ENCODE results near the gene TIMM13. TPM values are rescaled to one million over a fixed set of nuclear protein-coding genes. Genes with fewer than 3 reads are reported as not detected.

The TIMM13 gene
- total and polyA plus RNA-seq, 9 of the 15 experiments (the other 6 are each of a cell fraction or from before 2014, with no cell fraction given) = 17.6 to 215 (median 71.8) TPM

DNA sequence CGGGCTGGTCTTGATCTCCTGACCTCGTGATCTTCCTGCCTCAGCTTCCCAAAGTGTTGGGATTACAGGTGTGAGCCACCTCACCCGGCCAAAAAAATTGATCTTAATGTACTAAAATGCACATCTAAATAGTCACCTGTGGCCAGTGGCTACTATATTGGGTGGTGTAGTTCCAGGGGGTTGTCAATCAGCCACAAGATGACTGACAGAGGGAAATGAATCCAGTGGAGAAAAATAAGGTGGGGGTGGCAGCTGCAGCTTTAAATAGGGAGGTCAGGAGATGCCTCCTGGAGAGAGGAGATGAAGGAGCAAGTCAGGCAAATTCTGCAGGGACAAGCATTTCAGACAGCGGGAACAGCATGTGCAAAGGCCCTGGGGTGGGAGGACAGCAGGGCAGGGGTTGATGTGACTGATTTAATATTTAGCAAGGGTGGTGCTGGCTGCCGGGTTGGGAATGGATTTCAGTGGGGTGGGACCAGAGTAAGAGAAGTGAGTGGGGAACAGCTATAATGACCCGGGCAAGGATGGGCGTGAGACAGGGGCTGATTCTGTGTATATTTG lies 18.0 kb downstream of the TIMM13 start (continued):
- TF ChIP-seq, protein P1, sequence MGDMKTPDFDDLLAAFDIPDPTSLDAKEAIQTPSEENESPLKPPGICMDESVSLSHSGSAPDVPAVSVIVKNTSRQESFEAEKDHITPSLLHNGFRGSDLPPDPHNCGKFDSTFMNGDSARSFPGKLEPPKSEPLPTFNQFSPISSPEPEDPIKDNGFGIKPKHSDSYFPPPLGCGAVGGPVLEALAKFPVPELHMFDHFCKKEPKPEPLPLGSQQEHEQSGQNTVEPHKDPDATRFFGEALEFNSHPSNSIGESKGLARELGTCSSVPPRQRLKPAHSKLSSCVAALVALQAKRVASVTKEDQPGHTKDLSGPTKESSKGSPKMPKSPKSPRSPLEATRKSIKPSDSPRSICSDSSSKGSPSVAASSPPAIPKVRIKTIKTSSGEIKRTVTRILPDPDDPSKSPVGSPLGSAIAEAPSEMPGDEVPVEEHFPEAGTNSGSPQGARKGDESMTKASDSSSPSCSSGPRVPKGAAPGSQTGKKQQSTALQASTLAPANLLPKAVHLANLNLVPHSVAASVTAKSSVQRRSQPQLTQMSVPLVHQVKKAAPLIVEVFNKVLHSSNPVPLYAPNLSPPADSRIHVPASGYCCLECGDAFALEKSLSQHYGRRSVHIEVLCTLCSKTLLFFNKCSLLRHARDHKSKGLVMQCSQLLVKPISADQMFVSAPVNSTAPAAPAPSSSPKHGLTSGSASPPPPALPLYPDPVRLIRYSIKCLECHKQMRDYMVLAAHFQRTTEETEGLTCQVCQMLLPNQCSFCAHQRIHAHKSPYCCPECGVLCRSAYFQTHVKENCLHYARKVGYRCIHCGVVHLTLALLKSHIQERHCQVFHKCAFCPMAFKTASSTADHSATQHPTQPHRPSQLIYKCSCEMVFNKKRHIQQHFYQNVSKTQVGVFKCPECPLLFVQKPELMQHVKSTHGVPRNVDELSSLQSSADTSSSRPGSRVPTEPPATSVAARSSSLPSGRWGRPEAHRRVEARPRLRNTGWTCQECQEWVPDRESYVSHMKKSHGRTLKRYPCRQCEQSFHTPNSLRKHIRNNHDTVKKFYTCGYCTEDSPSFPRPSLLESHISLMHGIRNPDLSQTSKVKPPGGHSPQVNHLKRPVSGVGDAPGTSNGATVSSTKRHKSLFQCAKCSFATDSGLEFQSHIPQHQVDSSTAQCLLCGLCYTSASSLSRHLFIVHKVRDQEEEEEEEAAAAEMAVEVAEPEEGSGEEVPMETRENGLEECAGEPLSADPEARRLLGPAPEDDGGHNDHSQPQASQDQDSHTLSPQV (IDR thresholded peaks at IDR 0.05) = no peak
- TF ChIP-seq BCOR (IDR thresholded peaks at IDR 0.05) = peak; percentile 47
- TF ChIP-seq, protein P2, sequence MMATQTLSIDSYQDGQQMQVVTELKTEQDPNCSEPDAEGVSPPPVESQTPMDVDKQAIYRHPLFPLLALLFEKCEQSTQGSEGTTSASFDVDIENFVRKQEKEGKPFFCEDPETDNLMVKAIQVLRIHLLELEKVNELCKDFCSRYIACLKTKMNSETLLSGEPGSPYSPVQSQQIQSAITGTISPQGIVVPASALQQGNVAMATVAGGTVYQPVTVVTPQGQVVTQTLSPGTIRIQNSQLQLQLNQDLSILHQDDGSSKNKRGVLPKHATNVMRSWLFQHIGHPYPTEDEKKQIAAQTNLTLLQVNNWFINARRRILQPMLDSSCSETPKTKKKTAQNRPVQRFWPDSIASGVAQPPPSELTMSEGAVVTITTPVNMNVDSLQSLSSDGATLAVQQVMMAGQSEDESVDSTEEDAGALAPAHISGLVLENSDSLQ (IDR thresholded peaks at IDR 0.05) = peak; percentile 52; the same call in 1 of the 2 replicates
- no peak for TF ChIP-seq MCM7 (IDR thresholded peaks at IDR 0.05)
- no peak for TF ChIP-seq ZNF23 (CRISPR knock-in tag; IDR thresholded peaks at IDR 0.05)

DNA sequence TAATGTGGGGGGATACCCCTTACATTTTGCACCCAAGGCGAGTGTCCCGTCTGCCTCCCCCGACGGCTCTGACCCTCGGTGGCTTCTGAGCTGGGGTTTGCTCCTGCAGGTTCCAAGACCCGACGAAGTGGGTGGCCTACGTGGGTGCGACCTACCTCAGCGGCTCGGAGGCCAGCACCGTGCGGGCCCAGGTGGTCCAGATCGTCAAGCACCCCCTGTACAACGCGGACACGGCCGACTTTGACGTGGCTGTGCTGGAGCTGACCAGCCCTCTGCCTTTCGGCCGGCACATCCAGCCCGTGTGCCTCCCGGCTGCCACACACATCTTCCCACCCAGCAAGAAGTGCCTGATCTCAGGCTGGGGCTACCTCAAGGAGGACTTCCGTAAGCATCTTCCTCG lies 19.1 kb downstream of the TIMM13 start:
- Histone ChIP-seq H3K9me1 (ENCODE audit: control insufficient read depth, insufficient read depth, low read length) (no peaks in the 10 kb centered on the region), H4K20me1 (replicated peaks; ENCODE audit: control insufficient read depth, insufficient read depth, low read length) (no peaks in the 10 kb centered on the region), H3K9ac (ENCODE audit: insufficient read depth in 1 of 2, low read depth in 2 of 2, low read length in 2 of 2) (peak overlapping the region in 1 of 2 experiments; percentile 50; a peak in 1 of 4 replicates), H3K4me3 (no peak overlapping the region), H3K79me2 (ENCODE audit: control insufficient read depth, insufficient read depth, low read length) (no peaks in the 10 kb centered on the region), H3K9me3 (replicated peaks; ENCODE audit: control insufficient read depth, insufficient read depth, low read depth, low read length) (no peaks in the 10 kb centered on the region; the same call in 1 of the 2 replicates), H3K36me3 (ENCODE audit: control insufficient read depth, insufficient read depth, low read length) (no peaks in the 10 kb centered on the region), H3K4me2 (ENCODE audit: insufficient read depth, low read length) (no peak overlapping the region), H3K4me1 (replicated peaks in 1 of 2; ENCODE audit: control insufficient read depth in 2 of 2, insufficient read depth in 2 of 2, low read length in 2 of 2) (peaks cover 0 to 10% of the 10 kb centered on the region in 2 experiments; a peak in 2 of 5 replicates), H3K27me3 (ENCODE audit: control insufficient read depth in 2 of 2, insufficient read depth in 2 of 2, low read length in 2 of 2) (peaks cover 0 to 4% of the 10 kb centered on the region in 2 experiments; a peak in 2 of 5 replicates), H2AFZ (ENCODE audit: low read depth, low read length) (no peak overlapping the region), H3K27ac (ENCODE audit: extremely low read depth, low read depth, low read length) (no peak overlapping the region)
- DNase-seq (ENCODE audit: extremely low read depth in 1 of 4, low spot score in 3 of 4) (no peak), FAIRE-seq (no peak), ATAC-seq (no peak)
- ChIA-PET POLR2A (interaction anchor here (0.6 to 1.1 kb wide), 4 partner anchors 9 to 501 kb away, joined by 3 read pairs; no protein-coding TSS in a partner anchor), CTCF (ENCODE audit: low intra/inter-chr PET ratio) (no interaction called here)
- intact Hi-C loops (cut with micrococcal nuclease) = no loop called here
- TF ChIP-seq POLR2G (IDR thresholded peaks at IDR 0.05; ENCODE audit: low read depth, low read length) (0 out of 2 replicates have a peak, but pooled peaks have one; percentile 17), ZNF175 (CRISPR knock-in tag; IDR thresholded peaks at IDR 0.05; ENCODE audit: low read depth) (no peak)
- in situ Hi-C loops (cut with MboI) = no loop called here
- no TSS peak for BruUV-seq (replicated peaks)
- WGBS (ENCODE audit: insufficient coverage, low coverage, missing lambda C conversion rate) = 59% methylated on average over 25 of the region's 25 CpGs

Data from K562 (cell line).